HL-60 (cell line): Measurements from ENCODE around the gene ATP6V0D1.

Source experiments
- DNase-seq, 2 experiments: peaks; one replicate each; pipeline ENCODE4 v3.0.0-alpha.2; 2010 to 2020; ENCODE audit warnings: low read depth in 1 of 2, low spot score in 1 of 2
- H3K27ac ChIP-seq: fragments of 250-450 bp; sonication (Bioruptor Pico); replicated peaks from 2 replicates; pipeline ENCODE4 v1.5.1; 2020; ENCODE audit warnings: mild to moderate bottlenecking, moderate library complexity
- H3K27me3 ChIP-seq: fragments of 250-450 bp; sonication (Bioruptor Pico); 2 replicates; pipeline ENCODE4 v1.5.1; 2021; ENCODE audit warnings: mild to moderate bottlenecking, moderate library complexity; ENCODE audit not compliant: insufficient read depth, poor library complexity, severe bottlenecking
- H3K4me3 ChIP-seq: replicated peaks from 2 replicates; pipeline ENCODE4 v1.5.1; 2011; ENCODE audit warnings: mild to moderate bottlenecking, control low read depth, low read length; ENCODE audit not compliant: insufficient read depth
- CTCF ChIP-seq: IDR thresholded peaks from one replicate; pipeline ENCODE4 v1.5.1; 2011; ENCODE audit warnings: low read length, control low read depth, inconsistent platforms; ENCODE audit not compliant: insufficient read depth
- GABPA ChIP-seq: IDR thresholded peaks from 2 replicates; pipeline ENCODE4 v1.6.1; 2012; ENCODE audit warnings: low read depth
- POLR2AphosphoS5 ChIP-seq: IDR thresholded peaks from 2 replicates; pipeline ENCODE4 v1.6.1; 2012; ENCODE audit warnings: low read depth
- SPI1 ChIP-seq: IDR thresholded peaks from 2 replicates; pipeline ENCODE4 v1.6.1; 2012; ENCODE audit warnings: low read depth, mild to moderate bottlenecking, borderline replicate concordance
- TF ChIP-seq, protein P1 (sequence below): IDR thresholded peaks from 2 replicates; pipeline ENCODE4 v1.6.1; 2012; ENCODE audit warnings: low read depth; ENCODE audit not compliant: insufficient replicate concordance

The ATP6V0D1 gene

GRCh38 chr16:67483731-67484525 is 3.0 kb upstream of the ATP6V0D1 start:
- H3K27me3 ChIP-seq = no peaks in the 10 kb centered on the region
- H3K4me3 ChIP-seq = no peak overlapping the region
- H3K27ac ChIP-seq = no peak overlapping the region
- no peak for DNase-seq
- TF ChIP-seq SPI1 (no peak), GABPA (no peak)

DNA sequence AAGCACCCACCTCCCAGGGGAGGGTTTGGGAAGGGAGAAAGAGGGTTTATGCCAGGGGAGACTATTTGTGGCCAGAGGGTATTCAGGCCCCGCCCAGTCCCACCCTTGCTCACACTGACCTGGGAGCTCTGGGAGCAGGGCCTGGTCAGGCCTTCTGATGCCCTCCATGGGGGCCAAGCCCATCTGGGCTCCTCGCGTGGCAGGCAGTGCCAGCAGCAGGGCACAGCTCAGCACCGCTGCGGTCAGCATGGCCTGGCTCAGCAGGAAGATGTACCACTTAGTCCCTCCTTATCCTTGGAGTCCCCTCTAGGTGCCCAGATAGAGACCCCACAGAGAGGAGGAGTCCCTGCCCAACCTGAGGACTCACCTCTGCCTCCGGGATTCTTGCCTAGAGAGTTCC is 2.2 kb upstream of the ATP6V0D1 start, which contains the start of gene AGRP:
AGRP (minus strand) TSS at position 398 of the 400 bp plus-strand sequence; CDS start at position 249, 149 bp downstream.
- H3K4me3 ChIP-seq = no peak within 1 kb of the TSS
- DNase-seq = no peak
- no peak for TF ChIP-seq POLR2AphosphoS5
- no peak for TF ChIP-seq CTCF
- TF ChIP-seq GABPA = no peak
- TF ChIP-seq, protein P1, sequence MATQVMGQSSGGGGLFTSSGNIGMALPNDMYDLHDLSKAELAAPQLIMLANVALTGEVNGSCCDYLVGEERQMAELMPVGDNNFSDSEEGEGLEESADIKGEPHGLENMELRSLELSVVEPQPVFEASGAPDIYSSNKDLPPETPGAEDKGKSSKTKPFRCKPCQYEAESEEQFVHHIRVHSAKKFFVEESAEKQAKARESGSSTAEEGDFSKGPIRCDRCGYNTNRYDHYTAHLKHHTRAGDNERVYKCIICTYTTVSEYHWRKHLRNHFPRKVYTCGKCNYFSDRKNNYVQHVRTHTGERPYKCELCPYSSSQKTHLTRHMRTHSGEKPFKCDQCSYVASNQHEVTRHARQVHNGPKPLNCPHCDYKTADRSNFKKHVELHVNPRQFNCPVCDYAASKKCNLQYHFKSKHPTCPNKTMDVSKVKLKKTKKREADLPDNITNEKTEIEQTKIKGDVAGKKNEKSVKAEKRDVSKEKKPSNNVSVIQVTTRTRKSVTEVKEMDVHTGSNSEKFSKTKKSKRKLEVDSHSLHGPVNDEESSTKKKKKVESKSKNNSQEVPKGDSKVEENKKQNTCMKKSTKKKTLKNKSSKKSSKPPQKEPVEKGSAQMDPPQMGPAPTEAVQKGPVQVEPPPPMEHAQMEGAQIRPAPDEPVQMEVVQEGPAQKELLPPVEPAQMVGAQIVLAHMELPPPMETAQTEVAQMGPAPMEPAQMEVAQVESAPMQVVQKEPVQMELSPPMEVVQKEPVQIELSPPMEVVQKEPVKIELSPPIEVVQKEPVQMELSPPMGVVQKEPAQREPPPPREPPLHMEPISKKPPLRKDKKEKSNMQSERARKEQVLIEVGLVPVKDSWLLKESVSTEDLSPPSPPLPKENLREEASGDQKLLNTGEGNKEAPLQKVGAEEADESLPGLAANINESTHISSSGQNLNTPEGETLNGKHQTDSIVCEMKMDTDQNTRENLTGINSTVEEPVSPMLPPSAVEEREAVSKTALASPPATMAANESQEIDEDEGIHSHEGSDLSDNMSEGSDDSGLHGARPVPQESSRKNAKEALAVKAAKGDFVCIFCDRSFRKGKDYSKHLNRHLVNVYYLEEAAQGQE = no peak
- no peak for TF ChIP-seq SPI1
- H3K27ac ChIP-seq = no peak within 1 kb of the TSS
- no peaks in the 10 kb centered on the region for H3K27me3 ChIP-seq

DNA sequence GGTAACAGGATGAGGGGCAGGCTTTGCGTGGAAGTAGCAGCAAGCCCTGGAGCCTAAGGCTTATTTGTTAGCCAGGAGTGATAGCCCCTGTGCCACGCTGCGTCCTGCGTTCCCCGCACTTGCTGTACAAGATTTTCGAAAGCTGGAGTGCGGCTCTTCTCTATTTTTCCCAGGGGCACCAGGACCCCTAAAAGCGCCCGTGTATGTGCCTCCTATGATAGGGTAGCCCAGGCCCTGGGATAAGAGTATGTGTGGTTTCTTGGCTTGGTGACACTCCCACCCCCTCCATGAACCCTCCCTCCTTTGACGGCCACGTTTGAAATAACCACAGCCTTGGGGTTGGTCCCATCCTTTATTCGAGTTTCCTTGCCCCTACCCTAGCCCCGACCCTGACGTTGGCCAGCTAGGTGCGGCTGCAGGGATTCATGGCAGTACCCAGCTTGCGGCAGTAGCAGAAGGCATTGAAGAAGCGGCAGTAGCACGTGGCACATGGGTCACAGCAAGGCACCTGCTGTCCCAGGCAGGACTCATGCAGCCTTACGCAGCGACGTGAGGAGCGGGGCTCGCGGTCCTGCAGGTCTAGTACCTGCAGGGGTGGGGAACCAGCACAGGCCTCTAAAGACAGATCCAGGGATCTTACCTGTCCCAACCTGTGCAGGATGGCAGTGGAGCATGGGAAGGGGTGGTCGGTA is 1.4 kb upstream of the ATP6V0D1 start:
- TF ChIP-seq, protein P1 = no peak
- TF ChIP-seq CTCF (no peak), POLR2AphosphoS5 (no peak), SPI1 (no peak), GABPA (no peak)
- Histone ChIP-seq H3K4me3 (peak overlapping the region; percentile 42), H3K27ac (peak overlapping the region; percentile 91), H3K27me3 (no peaks in the 10 kb centered on the region)
- DNase-seq = no peak

GRCh38 chr16:67481561-67482232 is 740 bp upstream of the ATP6V0D1 start:
- Histone ChIP-seq H3K4me3 (peak overlapping the region; percentile 42), H3K27ac (peak overlapping the region; percentile 91), H3K27me3 (no peaks in the 10 kb centered on the region)
- DNase-seq = peak in 1 of 2 experiments; percentile 35
- TF ChIP-seq GABPA (no peak), SPI1 (no peak), CTCF (no peak), POLR2AphosphoS5 (no peak)
- TF ChIP-seq, protein P1 = no peak
